NB4 (cell line): ENCODE measurements around the gene UBL7.
A peak's percentile ranks its signal among the peaks of the same experiment; 100 is the strongest.
"Not testable (repeated sequence)": the region's sequence is repeated elsewhere in the genome, so short reads cannot be mapped to it uniquely, and the experiment has no call there.

Source experiments
- DNase-seq: peaks from one replicate; pipeline ENCODE4 v3.0.0; 2010; ENCODE audit warnings: low read depth
- H3K4me3 ChIP-seq: one replicate; pipeline ENCODE4 v1.5.1; 2011; ENCODE audit warnings: mild to moderate bottlenecking, low read depth, low read length, moderate library complexity
- MYC ChIP-seq: IDR thresholded peaks from 2 replicates; pipeline ENCODE4 v1.6.1; 2011; ENCODE audit warnings: low read depth, low read length
- POLR2A ChIP-seq: IDR thresholded peaks from 2 replicates; pipeline ENCODE4 v1.6.1; 2011; ENCODE audit warnings: mild to moderate bottlenecking; ENCODE audit not compliant: insufficient read length; ENCODE audit errors: extremely low read depth
- TF ChIP-seq, protein P1 (sequence below): IDR thresholded peaks from 2 replicates; pipeline ENCODE4 v1.6.1; 2011; ENCODE audit warnings: low read depth, low read length
- TF ChIP-seq, protein P2 (sequence below): IDR thresholded peaks from one replicate; pipeline ENCODE4 v1.5.1; 2012; ENCODE audit warnings: low read depth, low read length

The UBL7 gene

DNA sequence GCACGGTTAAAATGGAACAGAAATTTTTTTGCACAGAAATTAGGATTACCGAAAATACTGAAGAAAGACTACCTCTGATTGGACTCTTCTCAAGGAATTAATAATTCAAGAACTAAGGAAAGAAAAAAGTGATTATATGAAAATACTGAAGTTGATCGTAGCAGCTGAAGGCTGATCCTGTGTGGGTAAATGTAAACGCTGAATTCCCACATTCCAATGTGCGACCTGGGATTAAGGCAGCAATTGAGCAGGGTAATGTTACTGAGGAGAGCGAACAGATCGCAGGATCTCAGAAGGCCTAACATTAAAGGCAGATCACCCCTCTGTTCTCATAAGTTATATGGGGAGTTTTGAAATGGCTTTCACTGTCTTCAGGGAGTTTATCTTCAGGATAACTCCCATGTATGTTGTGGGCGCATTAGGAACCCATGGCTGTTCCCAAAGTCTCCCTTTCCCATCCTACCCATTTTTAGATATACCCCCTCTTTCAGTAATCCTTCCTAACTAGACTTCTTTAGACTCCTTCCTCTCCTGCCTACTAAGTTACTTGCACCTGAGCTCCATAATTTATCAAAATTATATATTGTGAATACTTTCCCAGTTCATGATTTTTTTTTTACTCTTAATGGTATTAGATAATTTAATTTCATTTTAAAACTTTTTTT is 1.0 kb upstream of the UBL7 start:
- no peak for DNase-seq
- TF ChIP-seq, protein P1, sequence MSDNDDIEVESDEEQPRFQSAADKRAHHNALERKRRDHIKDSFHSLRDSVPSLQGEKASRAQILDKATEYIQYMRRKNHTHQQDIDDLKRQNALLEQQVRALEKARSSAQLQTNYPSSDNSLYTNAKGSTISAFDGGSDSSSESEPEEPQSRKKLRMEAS, result no peak
- TF ChIP-seq POLR2A (no peak), MYC (no peak)
- TF ChIP-seq, protein P2, sequence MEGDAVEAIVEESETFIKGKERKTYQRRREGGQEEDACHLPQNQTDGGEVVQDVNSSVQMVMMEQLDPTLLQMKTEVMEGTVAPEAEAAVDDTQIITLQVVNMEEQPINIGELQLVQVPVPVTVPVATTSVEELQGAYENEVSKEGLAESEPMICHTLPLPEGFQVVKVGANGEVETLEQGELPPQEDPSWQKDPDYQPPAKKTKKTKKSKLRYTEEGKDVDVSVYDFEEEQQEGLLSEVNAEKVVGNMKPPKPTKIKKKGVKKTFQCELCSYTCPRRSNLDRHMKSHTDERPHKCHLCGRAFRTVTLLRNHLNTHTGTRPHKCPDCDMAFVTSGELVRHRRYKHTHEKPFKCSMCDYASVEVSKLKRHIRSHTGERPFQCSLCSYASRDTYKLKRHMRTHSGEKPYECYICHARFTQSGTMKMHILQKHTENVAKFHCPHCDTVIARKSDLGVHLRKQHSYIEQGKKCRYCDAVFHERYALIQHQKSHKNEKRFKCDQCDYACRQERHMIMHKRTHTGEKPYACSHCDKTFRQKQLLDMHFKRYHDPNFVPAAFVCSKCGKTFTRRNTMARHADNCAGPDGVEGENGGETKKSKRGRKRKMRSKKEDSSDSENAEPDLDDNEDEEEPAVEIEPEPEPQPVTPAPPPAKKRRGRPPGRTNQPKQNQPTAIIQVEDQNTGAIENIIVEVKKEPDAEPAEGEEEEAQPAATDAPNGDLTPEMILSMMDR, result no peak
- peak overlapping the region; percentile 92 for H3K4me3 ChIP-seq

DNA sequence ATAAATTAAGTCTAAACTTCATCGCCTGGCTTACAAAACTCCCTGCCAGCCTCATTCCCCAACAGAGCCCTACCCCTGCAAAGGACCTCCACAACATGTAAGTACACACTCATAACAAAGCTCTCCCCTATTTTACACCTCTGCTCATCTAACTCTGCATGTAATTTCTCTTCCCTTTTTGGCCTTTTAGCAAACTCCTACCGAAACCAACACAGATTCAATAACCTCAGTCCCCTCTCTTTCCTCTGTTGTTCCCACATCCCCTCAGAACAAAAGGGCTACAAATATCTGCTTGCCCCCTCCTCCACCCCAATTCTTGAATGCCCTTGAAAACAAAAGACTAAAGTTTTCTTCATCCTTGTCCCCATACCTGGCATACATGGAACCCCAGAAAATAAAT is 662 bp downstream of the UBL7 start:
- TF ChIP-seq, protein P1, result no peak
- TF ChIP-seq, protein P2, result no peak
- no peak for TF ChIP-seq MYC
- no peak for TF ChIP-seq POLR2A
- peak; percentile 21 for DNase-seq
- peak overlapping the region; percentile 92 for H3K4me3 ChIP-seq

DNA sequence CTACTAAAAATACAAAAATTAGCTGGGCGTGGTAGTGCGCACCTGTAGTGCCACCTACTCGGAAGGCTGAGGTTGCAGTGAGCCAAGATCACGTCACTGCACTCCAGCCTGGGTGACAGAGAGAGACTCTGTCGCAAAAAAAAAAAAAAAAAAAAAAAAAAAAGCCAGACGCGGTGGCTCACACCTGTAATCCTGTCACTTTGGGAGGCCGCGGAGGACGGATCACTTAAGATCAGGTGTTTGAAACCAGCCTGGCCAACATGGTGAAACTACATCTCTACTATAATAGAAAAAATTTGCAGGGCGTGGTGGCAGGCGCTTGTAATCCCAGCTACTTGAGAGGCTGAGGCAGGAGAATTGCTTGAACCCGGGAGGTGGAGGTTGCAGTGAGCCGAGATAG is 1.2 kb downstream of the UBL7 start:
- DNase-seq, H3K4me3 ChIP-seq: not testable (repeated sequence)

DNA sequence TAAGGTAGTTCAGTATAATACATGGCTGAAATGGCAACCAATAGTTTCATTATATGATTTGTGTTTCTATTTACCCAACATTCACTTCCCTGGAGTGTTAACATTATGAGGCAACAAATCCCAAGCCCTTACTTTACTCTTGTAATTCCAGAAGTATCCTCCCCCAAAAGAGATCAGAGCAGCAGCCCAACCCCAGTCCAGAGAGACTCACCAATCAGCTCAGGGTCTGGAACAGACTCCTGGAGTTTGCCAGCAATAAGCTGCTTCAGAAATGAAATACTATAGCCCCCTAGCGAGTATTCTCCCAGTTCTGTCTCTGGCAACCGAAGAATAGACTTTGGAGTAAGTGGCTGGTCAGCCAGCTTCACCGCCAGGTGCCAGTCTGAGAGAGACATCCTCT is 2.5 kb downstream of the UBL7 start:
- H3K4me3 ChIP-seq, result no peak overlapping the region
- no peak for TF ChIP-seq POLR2A
- no peak for DNase-seq

DNA sequence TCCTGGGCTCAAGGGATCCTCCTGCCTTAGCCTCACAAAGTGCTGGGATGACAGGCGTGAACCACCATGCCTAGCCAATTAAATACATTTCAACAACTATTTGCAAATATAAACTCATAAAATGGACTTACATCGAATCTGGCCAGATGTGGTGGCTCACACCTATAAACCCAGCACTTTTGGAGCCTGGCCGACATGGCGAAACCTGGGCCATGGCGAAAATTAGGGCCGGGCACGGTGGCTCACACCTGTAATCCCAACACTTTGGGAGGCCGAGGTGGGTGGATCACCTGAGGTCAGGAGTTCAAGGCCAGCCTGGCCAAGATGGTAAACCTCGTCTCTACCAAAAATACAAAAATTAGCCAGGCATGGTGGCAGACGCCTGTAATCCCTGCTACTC is 3.9 kb downstream of the UBL7 start:
- not testable (repeated sequence) for DNase-seq, H3K4me3 ChIP-seq

DNA sequence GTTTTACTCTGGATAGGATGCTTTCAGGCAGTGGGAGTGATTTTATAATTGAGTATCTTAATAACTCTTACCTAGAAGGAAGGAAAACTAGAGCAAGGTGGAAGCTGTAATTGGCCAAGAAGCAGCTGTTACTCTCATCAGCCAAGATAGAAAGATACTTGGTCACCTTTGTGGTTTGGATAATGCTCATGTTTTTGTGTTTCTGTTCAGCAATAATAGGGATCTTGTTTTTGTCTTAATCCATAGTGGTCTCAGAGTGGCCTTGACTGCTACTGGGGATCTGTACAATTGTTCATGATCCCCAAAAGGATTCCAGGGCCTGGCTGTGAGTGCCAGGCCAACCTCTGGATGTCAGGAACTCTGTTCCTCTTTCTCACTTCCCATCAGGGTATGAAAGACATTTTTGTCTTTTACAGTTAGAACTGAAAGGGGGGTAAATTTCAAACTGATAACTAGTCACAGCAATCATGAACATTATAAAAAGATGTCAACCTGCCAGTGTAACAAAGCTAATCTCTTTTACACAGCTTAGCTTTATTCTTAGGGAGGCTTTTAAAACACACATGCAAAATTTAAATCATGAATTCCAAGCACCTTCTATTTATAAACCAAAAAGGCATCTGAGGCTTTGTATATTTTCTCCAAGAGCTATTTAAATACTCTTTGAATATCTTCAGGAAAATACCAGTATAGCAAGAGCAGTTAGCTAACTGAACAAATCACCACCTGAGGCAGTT is 6.0 kb downstream of the UBL7 start:
- DNase-seq, result no peak
- TF ChIP-seq, protein P1, result no peak
- TF ChIP-seq, protein P2, result no peak
- TF ChIP-seq MYC, result no peak
- TF ChIP-seq POLR2A, result no peak
- H3K4me3 ChIP-seq, result no peak overlapping the region

DNA sequence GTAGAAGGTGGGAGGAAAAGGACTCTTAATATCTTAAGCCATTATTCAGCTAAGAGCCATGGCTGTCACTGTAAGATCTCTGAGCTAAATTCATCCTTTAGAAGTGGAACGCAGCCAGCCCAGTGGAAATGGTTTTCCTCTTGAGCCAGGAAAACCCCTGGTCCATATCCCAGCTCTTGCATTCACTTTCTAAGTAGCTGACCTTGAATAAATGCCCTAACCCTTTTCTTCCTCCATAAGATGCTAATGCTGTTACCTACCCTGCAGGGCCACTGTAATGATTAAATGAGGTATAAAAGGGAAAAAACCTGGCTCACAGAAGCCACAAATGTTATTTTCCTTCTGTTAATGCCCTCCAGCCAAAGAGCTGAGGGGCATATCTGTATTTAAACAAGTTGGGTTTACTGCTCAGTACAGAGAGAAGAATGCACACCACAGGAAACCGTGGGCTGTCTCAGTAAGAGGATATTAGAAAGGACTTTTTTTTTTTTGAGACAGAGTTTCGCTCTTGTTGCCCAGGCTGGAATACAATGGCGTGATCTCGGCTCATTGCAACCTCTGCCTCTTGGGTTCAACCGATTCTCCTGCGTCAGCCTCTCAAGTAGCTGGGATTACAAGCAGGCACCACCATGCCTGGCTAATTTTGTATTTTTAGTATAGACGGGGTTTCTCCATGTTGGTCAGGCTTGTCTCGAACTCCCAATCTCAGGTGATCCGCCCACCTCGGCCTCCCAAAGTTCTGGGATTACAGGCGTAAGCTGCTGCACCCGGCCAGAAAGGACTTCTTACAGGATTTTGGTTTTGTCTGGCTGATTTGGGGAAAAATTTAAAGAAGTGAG is 6.8 kb downstream of the UBL7 start:
- TF ChIP-seq, protein P1, result no peak
- TF ChIP-seq, protein P2, result no peak
- TF ChIP-seq MYC, result no peak
- no peak for TF ChIP-seq POLR2A
- no peak overlapping the region for H3K4me3 ChIP-seq
- no peak for DNase-seq
